PC-9 (cell line): ENCODE results near the gene ANO1. TPM values are rescaled to one million over a fixed set of nuclear protein-coding genes. Genes with fewer than 3 reads are reported as not detected.

Experiments
- BruUV-seq: library from RNA; stranded (reverse); fragments of 400-500 nt; replicated peaks from 2 replicates; lab custom pipeline; 2021; lab: Mats Ljungman, UMichigan
- CTCF ChIA-PET: fragments of 300-600 bp; sonication (Branson Sonifier 250); formaldehyde crosslinking; loops from one replicate; lab custom pipeline; 2022; ENCODE audit warnings: antibody characterized with exemption; lab: Charles Lee
- POLR2A ChIA-PET: fragments of 300-600 bp; sonication (Branson Sonifier 250); formaldehyde crosslinking; loops from one replicate; lab custom pipeline; 2022; ENCODE audit warnings: antibody characterized with exemption; ENCODE audit not compliant: unreplicated experiment; lab: Charles Lee
- DNase-seq, 2 experiments: peaks; one replicate each; pipeline versions ENCODE4 v3.0.0 to v3.0.0-alpha.2; 2015 to 2022; ENCODE audit warnings: mixed read lengths in 1 of 2
- H2AFZ ChIP-seq: fragments of 200-600 bp; sonication (generic); 2 replicates; pipeline ENCODE4 v1.8.1; 2017; ENCODE audit warnings: antibody characterized with exemption
- H3F3A ChIP-seq: fragments of 200-600 bp; sonication (generic); 2 replicates; pipeline ENCODE4 v1.8.1; 2017; ENCODE audit warnings: antibody characterized with exemption, mild to moderate bottlenecking, low read depth; ENCODE audit not compliant: insufficient read depth
- H3K27ac ChIP-seq: fragments of 200-600 bp; sonication (generic); 2 replicates; pipeline ENCODE4 v1.6.1; 2016; ENCODE audit warnings: mixed run types
- H3K27me3 ChIP-seq: fragments of 200-600 bp; sonication (generic); 2 replicates; pipeline ENCODE4 v1.6.1; 2016; ENCODE audit warnings: low read depth, mixed run types; ENCODE audit not compliant: insufficient read depth
- H3K36me3 ChIP-seq: fragments of 200-600 bp; sonication (generic); 2 replicates; pipeline ENCODE4 v1.6.1; 2016; ENCODE audit warnings: low read depth, mixed run types
- H3K4me1 ChIP-seq: fragments of 200-600 bp; sonication (generic); replicated peaks from 2 replicates; pipeline ENCODE4 v1.6.1; 2016; ENCODE audit warnings: mixed run types; ENCODE audit not compliant: insufficient read depth
- H3K4me2 ChIP-seq: fragments of 200-600 bp; sonication (generic); 2 replicates; pipeline ENCODE4 v1.6.1; 2017; ENCODE audit warnings: mixed run types
- H3K4me3 ChIP-seq: fragments of 200-600 bp; sonication (generic); 2 replicates; pipeline ENCODE4 v1.6.1; 2016; ENCODE audit warnings: mixed run types
- H3K79me2 ChIP-seq: fragments of 200-600 bp; sonication (generic); 2 replicates; pipeline ENCODE4 v1.6.1; 2017; ENCODE audit warnings: low read depth, mixed run types
- H3K9me2 ChIP-seq: fragments of 200-600 bp; sonication (generic); 2 replicates; pipeline ENCODE4 v1.8.1; 2017; ENCODE audit warnings: mild to moderate bottlenecking; ENCODE audit not compliant: insufficient read depth
- H3K9me3 ChIP-seq: fragments of 200-600 bp; sonication (generic); 2 replicates; pipeline ENCODE4 v1.8.1; 2016; ENCODE audit warnings: low read depth; ENCODE audit not compliant: insufficient read depth
- H4K20me1 ChIP-seq: fragments of 200-600 bp; sonication (generic); 2 replicates; pipeline ENCODE4 v1.8.1; 2017; ENCODE audit not compliant: insufficient read depth
- CTCF ChIP-seq: fragments of 200-600 bp; sonication (generic); conservative IDR thresholded peaks from 2 replicates; pipeline ENCODE4 v1.6.1; 2017; ENCODE audit warnings: mixed run types, antibody characterized with exemption, mild to moderate bottlenecking, moderate library complexity
- EZH2 ChIP-seq: fragments of 200-600 bp; sonication (generic); IDR thresholded peaks from 2 replicates; pipeline ENCODE4 v1.8.0; 2017; ENCODE audit warnings: antibody characterized with exemption, low read depth
- intact Hi-C: fragments of 100-400 bp; cut with micrococcal nuclease; formaldehyde crosslinking; loops from one replicate; pipeline ENCODE4 v1.10.0; 2022; ENCODE audit not compliant: unreplicated experiment
- total RNA-seq: library from RNA; stranded (reverse); gene quantifications from 2 replicates; pipeline ENCODE4 v1.2.3, GENCODE V29; 2021

ANO1 gene
- total RNA-seq, 1 experiment from 2014 or later: 107 TPM

GRCh38 chr11:70105369-70105754 lies 27.2 kb downstream of the ANO1 start:
- TF ChIP-seq CTCF: no peak
- TF ChIP-seq EZH2: no peak
- CTCF ChIA-PET: no interaction called here
- Histone ChIP-seq H3K4me3 (no peak overlapping the region), H3K9me3 (no peaks in the 10 kb centered on the region), H3F3A (peaks cover 69% of the 10 kb centered on the region), H3K79me2 (peaks cover 47% of the 10 kb centered on the region), H3K4me1 (no peaks in the 10 kb centered on the region), H3K4me2 (no peak overlapping the region), H3K9me2 (no peaks in the 10 kb centered on the region), H3K27me3 (no peaks in the 10 kb centered on the region), H3K27ac (no peak overlapping the region), H4K20me1 (peaks cover 55% of the 10 kb centered on the region), H3K36me3 (peaks cover 83% of the 10 kb centered on the region), H2AFZ (no peak overlapping the region)
- DNase-seq: no peak
- POLR2A ChIA-PET: no interaction called here
- no TSS peak for BruUV-seq
- intact Hi-C loops: no loop called here

GRCh38 chr11:70105755-70106571 lies 27.8 kb downstream of the ANO1 start:
- H3F3A ChIP-seq: peaks cover 75% of the 10 kb centered on the region
- no peak overlapping the region for H3K4me3 ChIP-seq
- H3K36me3 ChIP-seq: peaks cover 82% of the 10 kb centered on the region
- peaks cover 49% of the 10 kb centered on the region for H4K20me1 ChIP-seq
- H3K9me3 ChIP-seq: no peaks in the 10 kb centered on the region
- 0 out of 2 replicates have a peak overlapping the region, but pooled peaks have one; percentile 25 for H3K27ac ChIP-seq
- TF ChIP-seq EZH2 (no peak), CTCF (no peak)
- no TSS peak for BruUV-seq
- no peaks in the 10 kb centered on the region for H3K4me1 ChIP-seq
- no peak overlapping the region for H3K4me2 ChIP-seq
- H2AFZ ChIP-seq: no peak overlapping the region
- CTCF ChIA-PET: no interaction called here
- no peaks in the 10 kb centered on the region for H3K9me2 ChIP-seq
- intact Hi-C loops: no loop called here
- peaks cover 41% of the 10 kb centered on the region for H3K79me2 ChIP-seq
- H3K27me3 ChIP-seq: no peaks in the 10 kb centered on the region
- DNase-seq: no peak
- POLR2A ChIA-PET: no interaction called here

- peaks cover 83% of the 10 kb centered on the region for H3K36me3 ChIP-seq
- no peak for DNase-seq
- no peaks in the 10 kb centered on the region for H3K27me3 ChIP-seq
- no peaks in the 10 kb centered on the region for H3K4me1 ChIP-seq
- no peak overlapping the region for H3K4me3 ChIP-seq
- intact Hi-C loops: no loop called here
- H3K79me2 ChIP-seq: peaks cover 35% of the 10 kb centered on the region
- no peaks in the 10 kb centered on the region for H3K9me2 ChIP-seq
- H3K4me2 ChIP-seq: no peak overlapping the region
- BruUV-seq: no TSS peak
- no peaks in the 10 kb centered on the region for H3K9me3 ChIP-seq
- TF ChIP-seq CTCF (no peak), EZH2 (no peak)
- H4K20me1 ChIP-seq: peaks cover 41% of the 10 kb centered on the region
- CTCF ChIA-PET: no interaction called here
- H2AFZ ChIP-seq: no peak overlapping the region
- H3F3A ChIP-seq: peaks cover 77% of the 10 kb centered on the region
- POLR2A ChIA-PET: no interaction called here
- H3K27ac ChIP-seq: no peak overlapping the region
Measured at GRCh38 chr11:70106757-70107156, 28.6 kb downstream of the ANO1 start.
